Measurements from ENCODE around the gene PBX2. TPM values are rescaled to one million over a fixed set of nuclear protein-coding genes. Genes with fewer than 3 reads are reported as not detected.

The PBX2 gene
- total and polyA plus RNA-seq, 10 of the 15 experiments (the other 5 are each of a cell fraction or from before 2014, with no cell fraction given), result 0.84 to 66.5 (median 20.6) TPM

DNA sequence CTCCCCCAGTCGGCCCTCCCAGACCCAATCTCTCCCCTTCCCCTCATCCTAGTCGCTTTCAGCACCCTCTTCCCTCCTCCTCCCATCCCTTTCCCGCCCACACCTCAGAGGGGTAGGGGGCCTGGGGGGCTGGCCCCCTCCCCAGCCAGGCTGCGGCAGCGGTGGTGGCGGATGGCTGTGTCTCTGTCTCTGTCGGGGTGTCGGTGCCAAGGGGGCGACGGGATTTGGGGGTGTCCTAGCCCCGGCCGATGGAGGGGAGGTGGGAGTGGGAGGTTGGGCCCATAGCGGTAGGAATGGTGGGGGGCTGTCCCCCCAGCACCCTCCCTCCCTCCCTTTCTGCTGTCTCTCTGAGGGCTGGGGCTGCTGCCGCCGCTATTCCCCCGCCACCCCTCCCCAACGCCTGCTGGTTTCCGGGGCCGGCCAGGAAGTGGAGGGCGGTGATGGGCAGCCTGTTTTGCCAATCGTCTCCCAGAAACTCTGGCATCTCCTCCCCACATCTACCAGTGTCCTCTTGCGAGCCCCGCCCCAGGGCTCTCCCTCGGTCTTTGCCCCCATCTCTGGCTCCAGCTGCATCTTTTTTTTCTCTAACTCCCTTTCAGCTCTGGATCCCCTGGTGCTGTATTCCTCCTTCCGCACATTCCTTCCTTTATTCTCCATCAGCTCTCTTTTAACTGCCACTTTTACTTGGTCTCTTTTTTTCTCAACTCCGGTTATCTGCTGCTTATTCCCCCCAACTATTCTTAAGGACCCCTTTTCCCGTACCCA is 14.1 kb downstream of the PBX2 start, which contains the start of gene AGPAT1 (continued):
- TF ChIP-seq, protein P1, sequence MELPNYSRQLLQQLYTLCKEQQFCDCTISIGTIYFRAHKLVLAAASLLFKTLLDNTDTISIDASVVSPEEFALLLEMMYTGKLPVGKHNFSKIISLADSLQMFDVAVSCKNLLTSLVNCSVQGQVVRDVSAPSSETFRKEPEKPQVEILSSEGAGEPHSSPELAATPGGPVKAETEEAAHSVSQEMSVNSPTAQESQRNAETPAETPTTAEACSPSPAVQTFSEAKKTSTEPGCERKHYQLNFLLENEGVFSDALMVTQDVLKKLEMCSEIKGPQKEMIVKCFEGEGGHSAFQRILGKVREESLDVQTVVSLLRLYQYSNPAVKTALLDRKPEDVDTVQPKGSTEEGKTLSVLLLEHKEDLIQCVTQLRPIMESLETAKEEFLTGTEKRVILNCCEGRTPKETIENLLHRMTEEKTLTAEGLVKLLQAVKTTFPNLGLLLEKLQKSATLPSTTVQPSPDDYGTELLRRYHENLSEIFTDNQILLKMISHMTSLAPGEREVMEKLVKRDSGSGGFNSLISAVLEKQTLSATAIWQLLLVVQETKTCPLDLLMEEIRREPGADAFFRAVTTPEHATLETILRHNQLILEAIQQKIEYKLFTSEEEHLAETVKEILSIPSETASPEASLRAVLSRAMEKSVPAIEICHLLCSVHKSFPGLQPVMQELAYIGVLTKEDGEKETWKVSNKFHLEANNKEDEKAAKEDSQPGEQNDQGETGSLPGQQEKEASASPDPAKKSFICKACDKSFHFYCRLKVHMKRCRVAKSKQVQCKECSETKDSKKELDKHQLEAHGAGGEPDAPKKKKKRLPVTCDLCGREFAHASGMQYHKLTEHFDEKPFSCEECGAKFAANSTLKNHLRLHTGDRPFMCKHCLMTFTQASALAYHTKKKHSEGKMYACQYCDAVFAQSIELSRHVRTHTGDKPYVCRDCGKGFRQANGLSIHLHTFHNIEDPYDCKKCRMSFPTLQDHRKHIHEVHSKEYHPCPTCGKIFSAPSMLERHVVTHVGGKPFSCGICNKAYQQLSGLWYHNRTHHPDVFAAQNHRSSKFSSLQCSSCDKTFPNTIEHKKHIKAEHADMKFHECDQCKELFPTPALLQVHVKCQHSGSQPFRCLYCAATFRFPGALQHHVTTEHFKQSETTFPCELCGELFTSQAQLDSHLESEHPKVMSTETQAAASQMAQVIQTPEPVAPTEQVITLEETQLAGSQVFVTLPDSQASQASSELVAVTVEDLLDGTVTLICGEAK (IDR thresholded peaks at IDR 0.05; ENCODE audit: borderline replicate concordance), result peak; percentile 88
- TF ChIP-seq EED (IDR thresholded peaks at IDR 0.05; ENCODE audit: low read depth), result no peak
- no peak for TF ChIP-seq MXI1 (IDR thresholded peaks at IDR 0.05; ENCODE audit: low read depth, low read length)
- TF ChIP-seq NR2C1 (IDR thresholded peaks at IDR 0.05), result no peak
- TF ChIP-seq PML (IDR thresholded peaks at IDR 0.05; ENCODE audit: low read length), result no peak
- no peak for TF ChIP-seq KDM1A (IDR thresholded peaks at IDR 0.05; ENCODE audit: borderline replicate concordance)
- TF ChIP-seq, protein P2, sequence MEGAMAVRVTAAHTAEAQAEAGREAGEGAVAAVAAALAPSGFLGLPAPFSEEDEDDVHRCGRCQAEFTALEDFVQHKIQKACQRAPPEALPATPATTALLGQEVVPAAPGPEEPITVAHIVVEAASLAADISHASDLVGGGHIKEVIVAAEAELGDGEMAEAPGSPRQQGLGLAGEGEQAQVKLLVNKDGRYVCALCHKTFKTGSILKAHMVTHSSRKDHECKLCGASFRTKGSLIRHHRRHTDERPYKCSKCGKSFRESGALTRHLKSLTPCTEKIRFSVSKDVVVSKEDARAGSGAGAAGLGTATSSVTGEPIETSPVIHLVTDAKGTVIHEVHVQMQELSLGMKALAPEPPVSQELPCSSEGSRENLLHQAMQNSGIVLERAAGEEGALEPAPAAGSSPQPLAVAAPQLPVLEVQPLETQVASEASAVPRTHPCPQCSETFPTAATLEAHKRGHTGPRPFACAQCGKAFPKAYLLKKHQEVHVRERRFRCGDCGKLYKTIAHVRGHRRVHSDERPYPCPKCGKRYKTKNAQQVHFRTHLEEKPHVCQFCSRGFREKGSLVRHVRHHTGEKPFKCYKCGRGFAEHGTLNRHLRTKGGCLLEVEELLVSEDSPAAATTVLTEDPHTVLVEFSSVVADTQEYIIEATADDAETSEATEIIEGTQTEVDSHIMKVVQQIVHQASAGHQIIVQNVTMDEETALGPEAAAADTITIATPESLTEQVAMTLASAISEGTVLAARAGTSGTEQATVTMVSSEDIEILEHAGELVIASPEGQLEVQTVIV (IDR thresholded peaks at IDR 0.05; ENCODE audit: borderline replicate concordance, partially characterized antibody), result no peak
